Endothelial cell of umbilical vein (primary cell): ENCODE results near the gene MMP25. TPM values are rescaled to one million over a fixed set of nuclear protein-coding genes. Genes with fewer than 3 reads are reported as not detected.
"Not testable (repeated sequence)": the region's sequence is repeated elsewhere in the genome, so short reads cannot be mapped to it uniquely, and the experiment has no call there.

Experiments used
- BruUV-seq: library from RNA; stranded (reverse); fragments of 400-500 nt; replicated peaks from 2 replicates; lab custom pipeline; 2021; lab: Mats Ljungman, UMichigan
- CTCF ChIA-PET: fragments of 300-600, 350-600 bp; sonication (Branson Sonifier 250); formaldehyde crosslinking; loops from one replicate; lab custom pipeline; 2021; ENCODE audit warnings: antibody characterized with exemption, inconsistent platforms; lab: Charles Lee
- POLR2A ChIA-PET: fragments of 300-600, 350-600 bp; sonication (Branson Sonifier 250); formaldehyde crosslinking; loops from one replicate; lab custom pipeline; 2021; ENCODE audit warnings: antibody characterized with exemption, inconsistent platforms; lab: Charles Lee
- DNase-seq: peaks from one replicate; pipeline ENCODE4 v3.0.0-alpha.2; 2011; ENCODE audit warnings: low read depth, low spot score
- FAIRE-seq: peaks from 2 replicates; lab custom pipeline; 2011; peaks lifted over from hg19 to GRCh38; lab: Jason Lieb, UNC
- H2AFZ ChIP-seq: 2 replicates; pipeline ENCODE4 v1.6.0; 2012; ENCODE audit warnings: low read depth, low read length, control low read depth, inconsistent platforms
- H3K27ac ChIP-seq: 2 replicates; pipeline ENCODE4 v1.5.1; 2011; ENCODE audit warnings: low read depth, mild to moderate bottlenecking, control low read depth, low read length, moderate library complexity; ENCODE audit not compliant: insufficient read depth
- H3K27me3 ChIP-seq, 2 experiments: 2 replicates each; pipeline versions ENCODE4 v1.6.0 to v1.6.1; 2011; ENCODE audit warnings: low read length in 2 of 2, mixed read lengths in 1 of 2; ENCODE audit not compliant: control insufficient read depth in 2 of 2, insufficient read depth in 2 of 2
- H3K36me3 ChIP-seq, 2 experiments: 2 replicates in 1 of 2; 3 replicates in 1 of 2; pipeline ENCODE4 v1.5.1; 2011; ENCODE audit warnings: low read length in 2 of 2, mild to moderate bottlenecking in 1 of 2, moderate library complexity in 1 of 2; ENCODE audit not compliant: control insufficient read depth in 2 of 2, insufficient read depth in 2 of 2; ENCODE audit errors: extremely low read depth in 1 of 2
- H3K4me1 ChIP-seq: 3 replicates; pipeline ENCODE4 v1.5.1; 2011; ENCODE audit warnings: mild to moderate bottlenecking, low read length; ENCODE audit not compliant: control insufficient read depth, insufficient read depth; ENCODE audit errors: extremely low read depth
- H3K4me2 ChIP-seq: 2 replicates; pipeline ENCODE4 v1.6.1; 2011; ENCODE audit warnings: low read length, control low read depth, mixed read lengths; ENCODE audit not compliant: insufficient read depth
- H3K4me3 ChIP-seq, 3 experiments: fragments of 200-600 bp in 1 of 3; sonication (generic), shearing (Covaris generic) in 1 of 3; replicated peaks in 1 of 3; 2 replicates each; pipeline ENCODE4 v1.5.1; 2011 to 2016; ENCODE audit warnings: control low read depth in 3 of 3, low read length in 3 of 3, mild to moderate bottlenecking in 2 of 3, inconsistent platforms in 1 of 3, low read depth in 1 of 3, moderate library complexity in 1 of 3; ENCODE audit not compliant: insufficient read depth in 1 of 3
- H3K79me2 ChIP-seq: 2 replicates; pipeline ENCODE4 v1.6.0; 2012; ENCODE audit warnings: low read length, inconsistent platforms; ENCODE audit not compliant: control insufficient read depth, insufficient read depth
- H3K9ac ChIP-seq: replicated peaks from 2 replicates; pipeline ENCODE3; 2011; ENCODE audit warnings: low read length, control low read depth; ENCODE audit not compliant: insufficient read depth; ENCODE audit errors: extremely low read depth
- H3K9me1 ChIP-seq: replicated peaks from 3 replicates; pipeline ENCODE4 v1.6.0; 2011; ENCODE audit warnings: mild to moderate bottlenecking, low read length; ENCODE audit not compliant: control insufficient read depth, insufficient read depth; ENCODE audit errors: extremely low read depth
- H3K9me3 ChIP-seq: replicated peaks from 2 replicates; pipeline ENCODE4 v1.5.1; 2012; ENCODE audit warnings: low read length, inconsistent platforms; ENCODE audit not compliant: control insufficient read depth, insufficient read depth
- H4K20me1 ChIP-seq: replicated peaks from 2 replicates; pipeline ENCODE3; 2011; ENCODE audit warnings: mild to moderate bottlenecking, low read length; ENCODE audit not compliant: control insufficient read depth, insufficient read depth; ENCODE audit errors: extremely low read depth
- FOS ChIP-seq: IDR thresholded peaks from 2 replicates; pipeline ENCODE4 v1.6.1; 2011; ENCODE audit warnings: mild to moderate bottlenecking, low read length, moderate library complexity, borderline replicate concordance; ENCODE audit not compliant: insufficient read depth
- MAX ChIP-seq: IDR thresholded peaks from 2 replicates; pipeline ENCODE4 v1.6.1; 2011; ENCODE audit not compliant: insufficient read depth, insufficient read length
- MYC ChIP-seq: IDR thresholded peaks from one replicate; pipeline ENCODE4 v1.6.1; 2011; ENCODE audit warnings: mild to moderate bottlenecking, low read depth, low read length
- POLR2A ChIP-seq: IDR thresholded peaks from 2 replicates; pipeline ENCODE4 v1.6.1; 2012; ENCODE audit warnings: low read depth, mild to moderate bottlenecking, control low read depth, low read length
- POLR2AphosphoS5 ChIP-seq: IDR thresholded peaks from 2 replicates; pipeline ENCODE4 v1.6.1; 2012; ENCODE audit warnings: low read depth, mild to moderate bottlenecking, control low read depth, low read length, moderate library complexity; ENCODE audit not compliant: insufficient read depth
- dilution Hi-C: fragments of 300-500 bp; cut with MboI; formaldehyde crosslinking; loops from one replicate; pipeline ENCODE4 v1.15.0; 2019; ENCODE audit warnings: low sequenced_read_pairs; ENCODE audit not compliant: extremely low pct_ligation_motif_present
- intact Hi-C: fragments of 100-400 bp; cut with micrococcal nuclease; formaldehyde crosslinking; loops from one replicate; pipeline ENCODE4 v1.10.0; 2022
- polyA plus RNA-seq, 4 experiments: library from polyadenylated mRNA; depleted of rRNA in 3 of 4; stranded (reverse) in 3 of 4; unstranded in 1 of 4; fragments of >200 nt; gene quantifications; 2 replicates each; pipeline versions ENCODE4 v1.2.1 to v1.2.3, GENCODE V29; 2011 to 2012; ENCODE audit warnings: missing spikeins in 1 of 4
- total RNA-seq: library from RNA; stranded (reverse); gene quantifications from 2 replicates; pipeline ENCODE4 v1.2.3, GENCODE V29; 2021

The MMP25 gene
- total and polyA plus RNA-seq, 2 donors (not counting 3 experiments of a cell fraction or from before 2014, with no cell fraction given), result 0.08 to 0.35 TPM

GRCh38 chr16:3076577-3076976, 30.2 kb downstream of the MMP25 start:
- dilution Hi-C loops, result no loop called here
- Histone ChIP-seq H3K4me2 (no peak overlapping the region), H2AFZ (no peak overlapping the region), H3K4me3 (no peak overlapping the region), H3K9me1 (no peaks in the 10 kb centered on the region), H3K9me3 (no peaks in the 10 kb centered on the region), H3K79me2 (no peaks in the 10 kb centered on the region), H4K20me1 (no peaks in the 10 kb centered on the region), H3K36me3 (no peaks in the 10 kb centered on the region), H3K27ac (no peak overlapping the region), H3K27me3 (peaks cover 0 to 2% of the 10 kb centered on the region in 2 experiments), H3K9ac (no peak overlapping the region), H3K4me1 (no peaks in the 10 kb centered on the region)
- no TSS peak for BruUV-seq
- POLR2A ChIA-PET, result no interaction called here
- TF ChIP-seq POLR2AphosphoS5 (no peak), FOS (no peak)
- FAIRE-seq (no peak), DNase-seq (no peak)
- intact Hi-C loops, result no loop called here
- CTCF ChIA-PET, result interaction anchor here (1.0 to 2.1 kb wide), 3 partner anchors 17 to 45 kb away, joined by 3 to 7 read pairs (median 5); no protein-coding TSS in a partner anchor

- no peak for TF ChIP-seq POLR2AphosphoS5
- TF ChIP-seq MYC, result no peak
- TF ChIP-seq MAX, result no peak
- TF ChIP-seq POLR2A, result no peak
- CTCF ChIA-PET, result interaction anchor here (1.2 to 1.6 kb wide), 3 partner anchors 21 to 50 kb away, joined by 4 to 9 read pairs (median 6); no protein-coding TSS in a partner anchor
- POLR2A ChIA-PET, result no interaction called here
- Histone ChIP-seq H3K9me1 (no peaks in the 10 kb centered on the region), H3K27me3 (no peaks in the 10 kb centered on the region), H3K4me2 (no peak overlapping the region), H4K20me1 (no peaks in the 10 kb centered on the region), H3K4me3 (no peak overlapping the region), H3K79me2 (no peaks in the 10 kb centered on the region), H3K4me1 (no peaks in the 10 kb centered on the region), H3K27ac (no peak overlapping the region), H3K36me3 (no peaks in the 10 kb centered on the region), H3K9ac (no peak overlapping the region), H2AFZ (no peak overlapping the region), H3K9me3 (no peaks in the 10 kb centered on the region)
- DNase-seq (no peak), FAIRE-seq (no peak)
- dilution Hi-C loops (no loop called here), intact Hi-C loops (no loop called here)
- no TSS peak for BruUV-seq
Observed at GRCh38 chr16:3080024-3080423, 33.7 kb downstream of the MMP25 start.

GRCh38 chr16:3081957-3082356, 35.6 kb downstream of the MMP25 start:
- H3K4me2 ChIP-seq, H2AFZ ChIP-seq, intact Hi-C loops, H3K79me2 ChIP-seq, H3K4me1 ChIP-seq, H3K9me3 ChIP-seq, H3K36me3 ChIP-seq, FAIRE-seq, CTCF ChIA-PET, H3K9ac ChIP-seq, H3K9me1 ChIP-seq, H3K4me3 ChIP-seq, DNase-seq, POLR2A ChIA-PET, dilution Hi-C loops, H3K27ac ChIP-seq, H4K20me1 ChIP-seq, BruUV-seq, H3K27me3 ChIP-seq: not testable (repeated sequence)
